Renal pelvis (tissue), 4 donors: ENCODE results near the gene MATN1. TPM values are rescaled to one million over a fixed set of nuclear protein-coding genes. Genes with fewer than 3 reads are reported as not detected.

Source experiments
- DNase-seq: peaks from one replicate; pipeline ENCODE4 v3.0.0-alpha.2; 2013
- polyA plus RNA-seq, 3 donors: library from polyadenylated mRNA; unstranded; fragments of 120-200 nt; gene quantifications; one replicate each; pipeline ENCODE4 v1.2.1, GENCODE V29; 2013; ENCODE audit not compliant: insufficient read length in 3 of 3

The MATN1 gene
- polyA plus RNA-seq, 3 donors: 0.17 to 0.30 (median 0.23) TPM

DNA sequence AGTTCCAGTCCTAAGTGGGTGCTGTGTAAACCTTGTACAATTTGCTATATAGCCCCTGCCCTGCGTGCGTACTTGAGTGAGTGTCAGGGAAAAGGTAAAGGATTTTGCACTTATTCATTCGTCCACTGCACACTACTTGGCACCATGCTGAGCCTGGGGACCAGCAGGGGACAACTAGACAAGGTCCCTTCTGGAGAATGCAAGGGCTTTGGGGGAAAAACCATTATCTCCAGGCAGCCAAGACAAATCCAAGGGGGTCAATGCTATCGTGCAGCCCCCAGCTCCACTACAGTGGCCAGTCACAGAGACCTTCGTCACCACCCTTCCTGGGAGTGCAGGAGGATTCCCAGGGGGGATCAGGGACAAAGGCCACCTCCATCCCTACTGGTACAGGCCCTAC, 39.7 kb downstream of the MATN1 start:
- DNase-seq: no peak

DNA sequence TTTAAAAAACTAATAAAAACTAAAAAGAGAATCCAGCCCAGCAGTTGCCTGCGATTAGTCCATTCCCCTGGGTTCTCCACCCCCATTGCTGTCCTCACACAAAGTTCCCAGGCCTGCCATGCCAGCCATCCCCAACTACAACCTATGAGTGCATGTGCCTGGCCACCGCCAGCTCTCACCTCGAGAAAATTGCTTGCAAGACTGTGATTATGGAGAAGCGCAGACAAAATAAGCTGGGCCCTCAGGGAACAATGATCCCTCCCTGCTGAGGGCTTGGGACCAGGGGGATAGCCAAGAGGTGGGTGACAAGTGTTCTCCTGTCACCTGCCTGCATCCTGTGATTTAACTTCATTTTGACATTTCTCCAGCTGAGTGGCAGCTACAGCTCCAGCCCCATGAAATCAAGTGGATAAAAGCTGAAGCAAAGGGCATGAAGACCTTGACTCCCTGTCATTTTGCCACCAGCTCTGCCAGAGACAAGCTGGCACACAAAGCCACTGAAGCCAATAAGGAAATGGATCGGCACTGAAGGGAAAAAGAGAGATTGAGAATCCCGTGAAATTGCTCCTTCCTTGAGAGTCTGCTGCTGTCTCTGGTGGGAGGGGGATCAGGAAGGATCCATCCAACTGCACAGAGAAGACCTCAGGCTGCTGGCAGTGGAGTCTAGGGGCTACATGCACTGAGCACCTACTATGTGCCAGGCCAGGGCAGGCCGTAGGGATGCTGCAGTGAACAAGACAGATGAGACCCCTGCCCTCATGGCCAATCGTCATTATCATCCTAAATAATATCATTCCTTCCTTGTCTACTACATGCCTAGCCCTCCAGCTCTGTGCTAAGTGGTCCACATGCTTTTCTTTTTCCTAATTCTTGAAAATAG, 40.7 kb downstream of the MATN1 start:
- no peak for DNase-seq

DNA sequence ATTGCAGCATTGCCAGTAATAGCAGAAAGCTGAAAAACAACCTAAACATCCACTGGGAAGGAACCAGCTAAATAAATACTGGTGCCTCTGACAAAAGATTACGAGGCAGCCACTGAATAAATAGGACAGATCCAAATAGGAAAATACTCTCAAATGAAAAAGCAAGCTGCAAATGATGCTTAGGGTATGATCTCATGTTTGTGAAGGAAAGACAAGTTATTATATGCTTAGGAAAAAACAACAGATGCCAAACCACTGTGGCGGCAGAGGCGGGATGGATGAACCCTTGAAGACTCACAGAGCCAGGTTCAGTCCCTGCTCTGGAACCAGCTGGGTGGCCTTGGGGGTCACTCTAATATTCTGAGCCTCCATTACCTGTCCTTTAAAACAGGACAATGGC, 41.6 kb downstream of the MATN1 start:
- no peak for DNase-seq

DNA sequence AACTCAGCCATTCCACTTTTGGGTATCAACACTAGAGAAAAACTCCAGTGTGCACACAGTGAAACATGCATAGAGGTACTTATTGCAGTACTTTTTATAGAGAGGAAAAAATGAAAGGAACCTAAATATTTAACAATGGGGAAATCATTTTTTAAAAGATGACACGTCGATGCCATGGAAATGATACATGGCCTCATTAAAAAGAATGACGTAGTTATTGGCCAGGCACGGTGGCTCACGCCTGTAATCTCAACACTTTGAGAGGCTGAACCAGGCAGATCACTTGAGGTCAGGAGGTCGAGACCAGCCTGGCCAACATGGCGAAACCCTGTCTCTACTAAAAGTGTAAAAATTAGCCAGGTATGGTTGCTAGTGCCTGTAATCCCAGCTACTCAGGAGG, 42.5 kb downstream of the MATN1 start:
- DNase-seq: no peak

DNA sequence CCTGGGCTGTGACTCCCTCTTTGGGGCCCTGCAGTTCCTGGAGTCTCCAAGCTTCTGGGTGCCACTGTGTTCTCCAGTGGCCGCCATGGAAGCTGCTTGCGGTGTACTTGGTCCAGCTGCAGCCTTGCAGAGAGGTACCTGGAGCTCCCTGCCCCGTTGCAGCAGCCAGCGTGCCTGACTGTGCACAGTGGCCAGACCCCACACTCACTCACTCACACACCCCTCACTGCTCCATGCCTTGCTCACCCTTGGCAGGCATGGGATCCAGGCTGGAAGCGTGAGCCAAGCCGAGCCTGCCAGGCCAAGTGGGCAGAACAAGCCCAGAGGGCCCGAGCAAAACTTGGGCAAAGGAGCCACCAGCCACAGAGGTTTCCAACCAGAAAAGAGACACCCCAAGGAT, 43.0 kb downstream of the MATN1 start:
- no peak for DNase-seq

DNA sequence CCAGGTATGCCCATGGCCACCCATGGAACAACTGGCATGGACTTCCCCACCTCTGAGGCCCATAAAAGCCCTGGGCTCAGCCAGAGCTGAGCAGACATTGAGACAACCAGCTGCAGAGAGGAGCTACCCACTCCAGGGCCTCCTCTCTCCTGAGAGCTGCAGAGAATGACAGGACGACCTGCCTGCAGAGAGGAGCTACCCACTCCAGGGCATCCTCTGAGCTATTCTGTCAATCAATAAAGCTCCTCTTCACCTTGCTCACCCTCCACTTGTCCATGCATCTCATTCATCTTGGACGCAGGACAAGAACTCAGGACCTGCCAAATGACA, 43.4 kb downstream of the MATN1 start:
- no peak for DNase-seq

DNA sequence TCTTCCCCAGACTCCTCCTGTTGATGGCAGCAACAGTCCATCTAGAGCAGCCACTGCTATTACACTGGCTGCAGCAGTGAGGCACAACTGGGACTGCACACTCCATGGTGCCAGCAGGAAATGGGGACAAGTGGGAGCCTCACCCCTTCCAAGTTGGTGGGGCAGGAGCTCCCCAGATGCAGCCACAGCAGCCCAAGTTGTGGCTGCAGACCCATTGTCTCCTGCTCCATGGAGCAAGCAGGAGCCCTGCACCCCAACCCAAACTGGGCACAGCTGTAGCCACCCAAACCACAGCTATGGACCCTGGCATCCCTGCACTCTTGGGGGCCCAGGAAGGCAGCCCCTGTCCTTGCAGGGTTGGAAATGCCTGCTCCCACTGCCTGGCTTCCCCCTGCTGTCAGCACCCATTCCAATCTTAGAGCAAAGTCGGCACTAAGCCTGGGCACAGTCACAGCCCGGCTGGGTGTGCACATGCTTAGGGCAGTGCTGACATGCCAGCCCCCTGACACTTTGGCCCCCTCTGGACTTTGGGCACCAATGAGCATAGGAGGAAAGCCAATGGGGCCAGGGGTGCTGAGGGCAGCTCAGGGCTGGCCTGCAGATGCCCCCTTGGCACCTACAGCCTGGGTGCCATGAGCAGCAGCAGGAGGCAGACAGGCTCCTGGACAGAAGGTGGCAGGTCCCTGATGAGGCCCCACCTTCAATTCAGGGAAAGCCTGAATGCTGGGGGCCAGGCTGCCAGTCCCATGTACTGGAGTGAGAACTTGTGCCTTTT, 44.0 kb downstream of the MATN1 start:
- no peak for DNase-seq

DNA sequence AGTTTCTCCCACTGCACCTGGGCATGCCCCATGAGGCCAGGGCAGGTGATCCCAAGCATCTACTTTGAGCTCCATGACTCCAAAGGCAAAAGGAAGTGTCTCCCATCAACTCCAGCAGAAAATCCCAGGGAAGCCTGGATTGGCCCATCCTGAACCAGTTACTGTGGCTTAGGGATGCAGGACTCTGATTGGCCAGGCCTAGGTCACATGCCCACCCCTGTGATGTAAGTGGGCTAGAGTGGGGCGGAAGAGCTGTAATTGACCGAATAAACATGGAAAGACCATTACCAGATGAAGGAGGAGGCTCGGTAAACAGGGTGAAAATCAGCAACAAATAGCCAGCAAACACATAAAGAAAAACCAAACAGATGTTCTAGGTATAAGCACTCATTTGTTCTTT, 45.2 kb downstream of the MATN1 start:
- DNase-seq: no peak

DNA sequence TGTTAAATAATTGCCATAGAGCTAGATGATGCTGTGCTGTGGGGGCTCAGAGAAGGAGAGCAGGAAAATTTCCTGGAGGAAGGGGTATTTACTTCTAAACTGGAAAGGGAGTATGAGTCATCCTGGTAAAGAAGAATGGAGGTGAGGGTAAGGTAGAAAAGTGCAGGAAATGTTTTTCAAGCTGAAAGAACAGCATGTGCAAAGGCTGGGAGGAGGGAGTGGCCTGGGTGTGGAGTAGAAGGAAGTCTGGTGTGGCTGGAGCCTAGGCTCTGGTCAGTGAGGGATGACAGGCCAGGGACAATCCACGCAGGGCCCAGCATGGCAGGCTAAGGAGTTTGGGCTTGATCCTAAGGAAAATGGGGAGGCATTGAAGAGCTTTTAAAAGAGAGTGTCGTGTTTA, 45.9 kb downstream of the MATN1 start:
- no peak for DNase-seq

DNA sequence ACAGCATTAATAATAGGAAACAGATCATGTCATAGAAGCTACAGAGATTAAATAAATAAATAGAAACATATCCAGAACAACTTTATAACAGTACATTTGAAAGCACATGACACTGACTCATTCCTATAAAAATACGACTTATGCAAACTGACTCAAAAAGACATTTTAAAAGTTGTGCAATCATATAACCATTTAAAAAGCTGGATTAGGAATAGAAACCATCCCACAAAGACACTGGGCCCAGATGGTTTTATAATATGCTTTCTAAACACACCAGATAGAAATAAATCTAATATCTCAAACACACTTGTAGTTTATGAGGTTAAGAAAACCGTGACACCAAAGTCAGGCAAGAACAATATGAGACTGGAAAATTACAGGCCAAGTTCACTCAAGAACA, 47.6 kb downstream of the MATN1 start:
- DNase-seq: no peak

DNA sequence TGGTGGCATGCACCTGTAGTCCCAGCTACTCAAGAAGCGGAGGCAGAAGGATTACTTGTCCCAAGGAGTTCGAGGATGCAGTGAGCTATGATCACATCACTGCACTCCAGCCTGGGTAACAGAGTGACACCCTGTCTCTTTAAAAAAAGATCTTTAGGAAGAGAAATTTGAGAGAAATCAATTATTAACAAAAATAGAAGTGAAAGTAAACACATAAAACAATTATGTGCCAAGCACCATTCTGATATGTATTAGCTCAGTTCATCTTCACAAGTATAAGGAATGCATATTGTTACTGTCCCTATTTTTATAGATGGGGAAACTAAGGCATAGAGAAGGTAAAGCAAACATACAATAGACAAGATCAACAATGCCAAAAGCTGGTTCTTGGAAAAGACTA, 48.1 kb downstream of the MATN1 start:
- DNase-seq: no peak

DNA sequence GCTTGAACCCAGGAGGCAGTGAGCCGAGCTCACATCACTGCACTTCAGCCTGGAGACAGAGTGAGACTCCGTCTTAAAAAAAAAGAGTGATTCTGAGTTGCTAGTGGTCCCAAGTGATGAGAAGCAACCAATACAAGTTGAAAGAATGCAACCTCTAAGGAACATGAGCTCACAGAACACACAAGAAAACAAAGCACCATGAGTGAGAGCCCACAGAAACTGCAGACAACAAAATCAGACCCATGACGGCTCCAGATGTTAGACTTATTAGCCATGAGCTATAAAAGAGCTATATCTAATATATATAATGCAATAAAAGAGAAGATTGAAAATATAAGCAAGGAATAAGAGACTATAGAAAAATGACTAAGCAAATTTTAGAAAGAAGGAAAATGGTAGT, 50.0 kb downstream of the MATN1 start:
- DNase-seq: no peak

DNA sequence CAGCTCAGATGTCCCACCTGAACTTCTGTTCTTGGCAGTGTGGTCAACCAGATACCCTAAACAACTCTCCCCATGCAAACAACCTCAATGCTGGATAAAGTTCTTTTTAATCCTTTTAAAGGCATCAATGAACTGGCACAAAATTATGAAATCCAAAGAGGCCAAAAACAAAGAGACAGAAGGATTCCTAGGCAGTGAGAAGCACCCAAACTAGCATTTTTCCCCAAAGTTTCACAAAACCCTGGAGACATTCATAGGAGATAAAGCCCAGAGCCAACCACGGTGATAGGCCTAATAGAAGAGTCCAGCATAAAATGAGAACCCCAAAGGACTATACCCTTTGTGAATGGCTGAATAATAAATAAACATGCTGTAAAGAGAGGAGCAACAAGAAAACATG, 50.7 kb downstream of the MATN1 start:
- DNase-seq: no peak

DNA sequence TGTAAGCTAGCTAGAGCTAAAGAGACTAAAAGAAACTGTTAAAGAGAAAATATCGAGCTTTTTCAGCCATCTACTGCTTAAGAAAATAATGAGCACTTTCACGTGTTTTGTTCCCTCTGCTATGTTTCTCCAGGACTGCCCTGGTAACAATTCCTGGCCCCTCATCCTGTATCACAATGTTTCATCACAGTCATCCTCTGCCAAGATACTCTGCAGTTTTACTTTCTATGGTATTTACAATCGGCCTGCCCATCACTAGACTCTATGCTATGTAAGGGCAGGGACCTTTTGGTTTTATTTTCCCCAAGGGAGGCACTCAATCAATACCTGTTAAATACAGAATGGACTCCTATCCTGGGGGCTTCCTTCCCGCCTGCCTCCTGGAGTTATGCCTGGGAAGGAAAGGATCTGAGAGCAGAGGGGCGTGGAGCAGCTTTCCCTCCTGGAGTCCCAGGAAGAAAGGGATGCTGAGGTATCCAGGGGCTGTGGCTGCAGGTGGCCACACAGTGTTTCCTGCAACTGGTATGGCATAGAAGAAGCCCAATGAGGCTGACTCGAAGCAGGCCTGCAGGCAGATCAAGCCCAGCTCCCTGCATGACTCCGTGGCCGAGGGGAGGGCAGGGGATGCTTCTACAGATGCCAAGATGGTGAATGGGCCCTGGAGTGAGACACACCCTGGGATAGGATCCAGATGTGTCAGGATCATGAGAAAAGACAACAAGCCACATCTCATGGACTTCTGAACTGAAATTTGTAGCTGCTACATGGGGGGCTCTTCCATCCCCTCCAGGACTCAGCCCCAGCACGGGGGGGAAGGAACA, 52.9 kb downstream of the MATN1 start:
- no peak for DNase-seq

DNA sequence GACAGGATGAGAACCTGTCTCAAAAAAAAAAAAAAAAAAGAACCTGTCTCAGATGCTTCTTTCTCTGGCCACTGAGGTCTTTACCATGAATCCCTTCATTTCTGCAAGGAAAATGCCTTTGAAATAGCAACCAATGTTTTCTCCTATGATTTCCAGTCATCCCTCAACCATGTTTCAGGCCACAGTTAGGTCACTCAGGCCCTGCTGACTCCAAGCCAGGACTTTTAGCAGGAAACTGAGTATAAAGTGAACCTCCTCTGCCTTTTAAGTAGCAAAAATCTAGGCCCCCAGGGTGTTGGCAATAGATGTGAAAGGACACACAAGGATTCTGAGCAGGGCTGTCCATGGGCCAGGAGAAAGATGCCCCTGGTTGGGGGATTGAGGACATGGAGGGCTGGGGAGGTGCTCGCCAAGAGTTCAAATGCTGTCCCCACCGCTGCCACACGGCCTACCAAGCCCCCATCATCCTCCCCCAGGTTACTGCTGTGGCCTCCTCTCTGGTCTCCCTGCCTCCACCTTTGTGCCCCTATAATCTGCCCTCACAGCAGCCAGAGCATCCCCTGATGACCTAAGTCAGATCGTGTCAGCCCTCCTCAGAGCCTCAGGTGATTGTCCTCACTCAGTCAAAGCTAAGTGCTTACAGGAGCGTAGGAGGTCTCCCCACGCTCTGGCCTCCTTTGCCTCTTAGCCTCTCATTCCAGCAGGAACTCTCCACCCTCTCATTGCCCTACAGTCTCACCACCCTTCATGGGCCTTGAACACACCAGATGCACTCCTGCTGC, 54.6 kb downstream of the MATN1 start:
- DNase-seq: no peak

DNA sequence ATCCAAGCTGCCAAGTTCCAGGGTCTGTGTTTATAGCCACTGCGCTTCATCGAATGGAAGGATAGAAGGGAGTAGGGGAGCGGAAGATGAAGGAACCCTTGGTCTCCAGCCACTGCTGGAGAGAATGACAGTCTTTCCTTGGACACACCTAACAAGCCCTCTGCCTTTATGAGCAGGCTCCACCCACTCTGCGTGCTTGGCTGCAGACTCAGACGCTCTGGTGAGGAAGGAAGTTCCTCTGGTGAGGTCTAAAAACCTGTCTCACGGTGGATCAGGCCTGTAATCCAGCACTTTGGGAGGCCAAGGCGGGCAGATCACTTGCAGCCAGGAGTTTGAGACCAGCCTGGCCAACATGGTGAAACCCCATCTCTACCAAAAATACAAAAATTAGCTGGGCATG, 55.4 kb downstream of the MATN1 start:
- DNase-seq: no peak

DNA sequence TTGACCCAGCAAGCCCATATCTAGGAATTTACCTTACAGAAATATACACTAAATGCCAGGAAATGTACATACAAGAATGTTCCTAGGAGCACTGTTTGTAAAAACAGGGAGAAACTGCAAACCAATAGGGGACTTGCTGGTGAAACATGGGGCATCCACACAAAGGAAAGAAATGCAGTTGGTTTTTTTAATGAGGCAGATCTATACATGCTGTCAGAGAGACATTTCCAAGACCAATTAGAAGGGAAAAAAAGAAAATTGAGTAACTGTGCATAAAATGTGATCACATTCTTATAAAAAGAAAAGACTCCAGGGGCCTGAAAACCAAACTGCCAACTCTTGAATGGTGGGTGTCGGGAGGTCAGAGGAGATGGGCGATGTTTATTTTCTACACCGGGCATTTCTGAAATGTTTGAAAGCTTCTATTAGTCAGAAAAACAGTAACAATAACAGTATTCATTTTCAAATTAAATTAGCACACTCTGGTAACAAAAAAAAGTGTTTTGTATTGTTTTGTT, 56.6 kb downstream of the MATN1 start:
- DNase-seq: no peak

DNA sequence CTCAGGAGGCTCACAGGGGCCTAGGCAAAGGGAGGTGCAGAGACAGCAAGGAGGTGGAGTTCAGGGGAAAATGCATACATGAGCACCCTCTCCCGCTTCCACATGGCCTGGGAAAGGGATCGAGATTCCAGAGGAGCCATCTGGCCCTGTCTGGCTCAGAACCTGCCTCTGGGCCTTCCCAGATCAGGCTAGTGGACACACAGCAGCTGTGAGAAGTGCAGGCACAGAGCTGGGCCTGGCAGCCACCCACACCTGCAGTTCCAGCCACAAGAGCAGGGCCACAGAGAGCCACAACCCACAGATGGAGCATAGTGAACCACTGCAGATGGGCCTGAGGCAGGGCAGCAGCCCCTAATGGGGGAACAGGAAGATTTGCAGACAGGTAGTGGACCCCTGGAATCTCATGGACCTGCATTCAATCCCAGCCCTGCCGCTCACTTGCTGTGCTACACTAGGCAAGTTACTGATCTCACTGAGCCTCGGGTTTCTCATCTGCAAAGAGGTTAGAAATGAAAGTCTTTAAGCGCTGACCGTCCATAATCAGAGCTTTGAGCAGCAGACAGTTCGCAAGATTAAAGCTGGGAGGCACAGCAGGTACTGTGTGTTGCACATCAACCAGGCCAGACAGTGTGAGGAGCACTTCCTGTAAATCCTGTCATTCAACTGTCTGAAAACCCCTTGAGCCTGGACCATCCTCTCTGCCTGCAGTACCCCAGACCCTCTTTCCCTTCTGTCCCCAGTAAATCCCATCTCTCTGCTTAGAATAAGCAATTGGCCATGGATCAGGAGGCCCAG, 58.0 kb downstream of the MATN1 start:
- no peak for DNase-seq

DNA sequence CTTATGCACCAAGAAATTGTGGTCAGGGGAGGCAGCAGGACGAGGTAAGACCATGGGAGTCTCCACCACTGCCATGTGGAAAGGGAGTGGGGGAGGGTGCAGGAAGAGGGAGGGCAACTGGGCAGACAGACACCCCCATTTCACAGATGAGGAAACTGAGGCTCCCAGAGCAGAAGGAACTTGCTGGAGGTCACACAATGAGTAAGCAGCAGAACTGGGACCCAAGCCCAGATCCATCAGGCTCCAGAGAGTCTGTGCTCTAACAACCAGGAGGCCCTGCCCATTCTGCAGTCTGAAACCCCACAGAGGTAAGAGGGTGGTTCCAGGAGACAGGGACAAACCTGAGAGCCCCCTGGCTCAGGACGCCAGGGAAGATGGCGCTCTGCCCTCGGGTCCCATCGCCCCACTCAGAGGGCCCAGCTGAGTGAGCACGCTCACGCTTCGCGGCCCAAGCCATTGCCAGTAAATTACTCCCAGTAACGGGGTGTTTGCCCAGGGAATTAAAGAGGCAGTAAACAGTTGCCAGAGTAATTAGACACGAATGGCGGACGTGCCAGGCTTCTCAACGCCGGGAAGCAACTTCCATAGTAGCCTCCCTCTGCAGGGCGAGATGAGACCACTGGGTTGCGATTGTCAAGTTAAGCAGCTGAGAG, 59.2 kb downstream of the MATN1 start:
- peak; percentile 47 for DNase-seq

DNA sequence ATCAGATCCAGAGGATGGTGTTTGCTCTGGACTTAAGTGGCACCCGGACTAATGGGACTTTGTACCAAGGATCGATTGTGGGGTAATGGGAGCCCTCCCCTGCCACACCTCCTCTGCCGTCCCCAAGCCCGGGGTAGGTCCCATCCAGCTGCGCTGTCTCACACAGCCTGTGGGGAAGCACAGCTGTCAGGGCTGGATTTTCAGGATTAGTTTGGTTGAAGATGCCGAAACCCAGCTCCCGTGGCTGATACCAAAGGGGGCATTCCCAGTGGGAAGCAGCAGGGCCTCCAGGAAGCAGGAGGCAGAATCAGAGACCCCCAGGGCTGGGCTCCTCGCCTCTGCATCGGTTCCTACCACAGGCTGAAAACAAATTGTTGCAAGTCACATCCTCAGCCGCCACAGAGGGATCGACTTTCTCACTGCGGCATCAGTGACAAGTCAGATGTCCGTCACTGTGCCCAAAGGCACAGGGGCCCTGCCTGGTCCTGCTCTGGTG, 59.7 kb downstream of the MATN1 start:
- DNase-seq: no peak
